HG02884 (cell line): ENCODE data around the gene ARHGEF37.
"Not testable (repeated sequence)": the region's sequence is repeated elsewhere in the genome, so short reads cannot be mapped to it uniquely, and the experiment has no call there.

ENCODE experiments used
- ATAC-seq: cut with Tn5 transposase; IDR thresholded peaks from one replicate; pipeline ENCODE4 v1.9.1; 2021; ENCODE audit warnings: mild to moderate bottlenecking, moderate library complexity; ENCODE audit not compliant: unreplicated experiment

ARHGEF37 gene

DNA sequence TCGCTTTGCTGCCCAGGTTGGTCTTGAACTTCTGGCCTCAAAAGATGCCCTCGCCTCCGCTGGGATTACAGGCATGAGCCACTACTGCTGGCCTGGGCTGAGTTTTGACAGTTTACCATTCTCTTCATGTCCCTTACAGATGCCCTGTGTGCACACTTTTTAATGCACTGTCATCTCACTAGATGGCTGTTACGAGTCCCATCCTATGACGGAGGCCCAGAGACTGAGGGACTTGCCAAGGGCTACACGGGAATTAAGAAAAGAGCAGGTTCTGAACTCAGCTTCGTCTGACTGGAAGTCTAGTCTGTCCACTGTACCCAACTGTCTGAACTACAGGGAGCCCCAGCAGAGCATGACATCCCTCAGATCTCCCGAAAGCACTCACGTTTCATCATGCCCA, 63.9 kb downstream of the ARHGEF37 start:
- ATAC-seq = no peak

GRCh38 chr5:149645725-149646124, 64.4 kb downstream of the ARHGEF37 start:
- ATAC-seq = no peak

DNA sequence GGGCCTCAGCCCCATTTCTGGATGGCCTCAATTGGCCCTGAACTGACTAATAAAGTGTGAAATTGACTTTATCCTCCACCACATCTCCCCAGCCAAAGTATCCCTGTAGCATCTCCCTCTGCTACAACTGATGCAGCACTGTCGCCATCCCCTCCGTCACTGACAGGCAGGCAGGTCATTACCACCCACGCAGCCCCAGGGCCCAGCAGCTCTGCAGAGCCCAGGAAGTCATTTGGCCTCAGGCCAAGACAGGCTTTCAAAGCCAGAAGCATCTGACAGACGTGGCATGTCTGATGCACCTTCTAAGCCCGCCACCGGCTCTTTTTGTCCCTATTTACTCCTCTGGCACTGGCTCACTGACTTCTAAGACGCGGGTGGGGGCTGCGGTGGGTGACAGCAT, 65.3 kb downstream of the ARHGEF37 start:
- ATAC-seq = no peak

GRCh38 chr5:149647334-149647733, 66.0 kb downstream of the ARHGEF37 start:
- no peak for ATAC-seq

GRCh38 chr5:149648464-149649393, 67.4 kb downstream of the ARHGEF37 start:
- not testable (repeated sequence) for ATAC-seq

DNA sequence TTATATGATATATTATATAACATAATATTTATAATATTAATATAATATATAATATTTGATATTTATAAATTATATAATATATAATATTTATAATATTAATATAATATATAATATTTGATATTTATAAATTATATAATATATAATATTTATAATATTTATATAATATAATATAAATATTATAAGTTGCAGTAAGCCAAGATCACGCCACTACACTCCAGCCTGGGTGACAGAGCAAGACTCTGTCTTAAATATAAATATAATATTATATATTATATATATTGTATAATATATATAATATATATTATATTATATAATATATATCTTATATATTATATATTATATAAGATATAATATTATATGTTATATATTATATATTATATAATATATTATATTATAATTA, 68.4 kb downstream of the ARHGEF37 start:
- ATAC-seq = not testable (repeated sequence)

- ATAC-seq = no peak
Measured at GRCh38 chr5:149651686-149652085, 70.4 kb downstream of the ARHGEF37 start.

GRCh38 chr5:149652697-149653096, 71.4 kb downstream of the ARHGEF37 start:
- ATAC-seq = no peak

GRCh38 chr5:149654231-149654630, 72.9 kb downstream of the ARHGEF37 start:
- no peak for ATAC-seq

GRCh38 chr5:149654883-149655505, 73.7 kb downstream of the ARHGEF37 start:
- ATAC-seq = no peak

DNA sequence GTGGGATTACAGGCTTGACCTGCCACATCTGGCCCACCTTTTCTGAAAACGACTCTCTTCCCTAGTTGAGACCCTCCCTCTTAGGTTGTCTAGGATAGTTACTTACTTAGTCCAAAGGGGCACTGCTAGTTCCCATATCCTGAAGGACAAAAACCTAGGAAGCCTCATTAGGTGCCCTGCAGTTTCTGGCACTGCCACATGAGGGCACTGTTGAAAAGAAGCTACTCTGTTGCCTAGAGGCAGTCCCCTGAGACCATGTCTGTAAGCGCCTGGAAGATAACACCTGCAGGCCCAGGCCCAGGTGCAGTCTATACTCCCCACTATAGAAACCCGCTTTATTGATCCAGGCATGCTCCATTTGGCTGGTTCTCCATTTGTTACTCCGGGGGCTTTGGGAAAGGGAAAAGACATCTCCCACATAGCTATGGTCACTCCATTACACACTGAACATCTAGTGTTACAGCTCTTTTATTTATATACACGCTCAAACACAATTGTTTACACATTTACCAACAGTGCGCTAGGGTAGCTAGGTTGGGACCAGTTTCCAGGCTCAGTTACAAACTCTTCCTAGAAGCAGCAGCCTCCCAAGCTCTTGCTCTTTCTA, 75.4 kb downstream of the ARHGEF37 start:
- ATAC-seq = no peak

GRCh38 chr5:149657324-149657723, 76.0 kb downstream of the ARHGEF37 start:
- no peak for ATAC-seq

DNA sequence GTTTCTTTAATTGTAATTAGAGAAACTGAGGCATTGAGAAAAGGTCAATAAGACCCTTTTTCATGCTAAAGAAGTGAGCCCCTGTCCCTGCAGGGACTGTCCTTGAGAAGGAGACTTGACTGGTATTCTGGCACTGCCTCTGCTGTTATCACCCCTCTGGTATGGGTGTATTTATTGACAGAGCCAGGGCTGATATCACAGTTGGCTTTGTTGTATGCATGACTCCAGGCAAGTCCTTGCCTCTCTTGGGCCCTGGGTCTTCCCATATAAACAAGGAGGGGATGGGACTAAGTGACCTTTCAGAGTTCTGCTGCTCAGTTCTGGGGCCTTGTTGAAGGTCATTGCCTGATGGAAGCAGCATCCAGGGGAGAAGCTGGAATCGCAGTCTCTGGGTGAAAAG, 77.0 kb downstream of the ARHGEF37 start:
- ATAC-seq = no peak

GRCh38 chr5:149664083-149664482, 82.8 kb downstream of the ARHGEF37 start:
- no peak for ATAC-seq

DNA sequence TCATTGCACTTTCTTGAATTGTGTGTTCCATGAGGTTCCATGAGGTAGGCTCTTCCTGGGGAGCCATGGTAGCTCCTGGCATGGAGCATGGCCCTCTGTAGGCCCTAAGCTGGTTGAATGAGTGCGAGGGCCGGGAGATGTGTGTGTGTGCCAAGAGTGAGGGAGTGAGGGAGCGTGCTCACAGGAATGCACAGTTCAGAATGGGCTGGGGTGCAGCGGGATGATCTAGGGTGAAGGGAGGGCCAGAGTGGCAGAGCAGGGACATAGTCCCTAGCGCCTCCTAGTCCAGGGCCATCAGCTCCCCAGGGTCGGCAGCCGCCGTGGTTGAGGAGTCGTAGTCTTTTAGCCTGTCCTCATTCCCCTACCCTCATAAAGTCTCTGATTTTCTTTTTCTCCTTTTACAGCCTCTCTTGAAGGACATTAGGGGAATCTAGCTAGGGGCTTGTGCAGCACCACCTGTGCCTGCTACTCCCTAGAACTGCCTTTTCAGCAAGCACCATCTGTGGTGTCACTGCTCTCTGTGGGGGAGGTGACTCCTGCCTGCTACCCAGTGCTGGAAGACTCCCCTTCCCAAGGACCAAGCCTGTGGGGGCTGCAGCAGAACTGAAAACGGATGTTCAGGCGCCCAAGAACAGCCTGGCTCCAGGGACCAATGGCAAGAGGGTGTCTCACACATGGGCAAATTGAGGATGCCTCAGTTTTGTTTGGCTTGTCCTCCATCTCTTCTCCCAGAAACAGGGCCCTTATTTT, 83.5 kb downstream of the ARHGEF37 start:
- ATAC-seq = no peak

DNA sequence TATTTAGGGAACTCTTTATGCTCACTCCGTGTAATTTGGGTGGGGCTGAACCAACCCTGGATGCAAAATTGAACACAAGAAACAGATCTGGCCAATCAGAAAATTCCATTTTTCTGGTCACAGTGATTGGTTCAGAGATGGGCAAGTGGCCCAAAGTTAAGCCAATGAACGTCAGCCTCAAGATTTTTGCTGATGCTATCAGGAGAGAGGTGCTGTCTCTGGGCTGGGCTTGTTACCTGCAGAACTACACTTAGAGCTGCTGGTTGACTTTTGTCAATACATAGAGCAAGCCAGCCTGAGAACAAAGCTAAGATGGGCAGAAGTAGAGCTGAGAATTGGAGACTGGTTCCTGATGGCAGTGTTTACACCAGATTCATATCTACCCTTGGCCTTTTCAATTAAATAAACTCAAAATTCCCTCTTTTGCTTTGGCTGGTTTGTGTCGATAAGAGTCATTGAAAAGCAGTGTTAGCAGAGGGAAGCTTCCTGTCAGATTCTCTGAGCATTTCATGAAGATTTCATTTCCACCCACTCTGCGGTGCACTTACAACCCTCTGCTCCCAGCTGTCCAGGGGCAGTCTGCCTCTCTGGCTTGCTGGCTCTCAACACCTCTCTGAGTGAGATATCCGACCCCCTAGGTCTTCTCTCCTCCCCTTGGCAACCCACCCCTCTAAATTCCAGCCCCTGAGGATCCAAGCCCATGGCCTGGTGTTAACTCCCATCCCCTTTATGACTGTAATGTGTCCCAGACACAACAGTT, 84.3 kb downstream of the ARHGEF37 start:
- no peak for ATAC-seq

- no peak for ATAC-seq
Measured at GRCh38 chr5:149666212-149666852, 85.0 kb downstream of the ARHGEF37 start.

GRCh38 chr5:149667084-149667828, 86.0 kb downstream of the ARHGEF37 start:
- no peak for ATAC-seq

DNA sequence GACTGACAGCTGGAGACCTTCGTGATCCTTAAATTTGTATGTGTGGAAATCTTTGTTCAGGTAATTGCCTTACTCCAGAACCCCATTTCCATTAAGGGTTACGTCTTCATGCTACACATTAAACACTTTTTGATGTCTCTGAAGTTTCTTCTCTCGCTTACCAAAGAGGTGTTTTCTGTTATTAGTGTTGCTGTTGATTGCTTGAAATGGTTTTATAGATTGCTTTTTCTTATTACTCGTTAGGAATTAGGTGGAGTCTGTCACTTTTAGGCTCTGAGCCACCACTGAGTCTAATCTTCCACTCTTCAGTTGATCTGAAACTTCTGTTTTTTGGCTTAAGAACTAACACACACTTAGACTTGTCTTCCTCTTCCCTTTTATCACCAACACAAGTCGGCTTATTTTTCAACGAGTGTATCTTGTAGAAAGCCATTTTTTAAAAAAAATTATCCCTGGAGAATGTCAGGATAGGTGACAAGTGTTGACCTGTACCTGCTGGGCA, 86.6 kb downstream of the ARHGEF37 start:
- no peak for ATAC-seq
